K562 (cell line): ENCODE measurements around the gene PYY. TPM values are rescaled to one million over a fixed set of nuclear protein-coding genes. Genes with fewer than 3 reads are reported as not detected.

Source experiments
- CREB1 ChIP-seq, 2 experiments: sonication (generic) in 1 of 2; formaldehyde crosslinking in 1 of 2; IDR thresholded peaks; 2 replicates each; pipeline versions ENCODE4 v1.6.1 to v1.8.0; 2012 to 2022; ENCODE audit warnings: inconsistent platforms in 1 of 2, mild to moderate bottlenecking in 1 of 2, missing genetic modification reagents in 1 of 2, moderate library complexity in 1 of 2
- CTBP1 ChIP-seq: fragments of 450-650 bp; IDR thresholded peaks from 2 replicates; pipeline ENCODE4 v1.6.1; 2016; ENCODE audit warnings: borderline replicate concordance
- DEAF1 ChIP-seq: fragments of 450-650 bp; formaldehyde crosslinking; IDR thresholded peaks from 2 replicates; pipeline ENCODE4 v1.4.0; 2020; ENCODE audit warnings: mild to moderate bottlenecking, moderate library complexity
- FOXK2 ChIP-seq, 2 experiments: fragments of 450-650 bp; IDR thresholded peaks in 1 of 2; conservative IDR thresholded peaks in 1 of 2; 2 replicates each; pipeline ENCODE4 v1.6.1; 2016; ENCODE audit warnings: low read depth in 2 of 2, mild to moderate bottlenecking in 1 of 2
- FOXO4 ChIP-seq: fragments of 450-650 bp; formaldehyde crosslinking; IDR thresholded peaks from 2 replicates; pipeline ENCODE4 v1.4.0; 2020; ENCODE audit warnings: mild to moderate bottlenecking, moderate library complexity
- MAFG ChIP-seq: fragments of 450-650 bp; conservative IDR thresholded peaks from 2 replicates; pipeline ENCODE4 v1.6.1; 2016; ENCODE audit warnings: missing genetic modification characterization, missing compliant biosample characterization
- RAD21 ChIP-seq, 2 experiments: fragments of 250-450 bp in 1 of 2; fragments of 450-650 bp in 1 of 2; sonication (Bioruptor Pico) in 1 of 2; formaldehyde crosslinking in 1 of 2; IDR thresholded peaks in 1 of 2; conservative IDR thresholded peaks in 1 of 2; 2 replicates each; pipeline versions ENCODE4 v1.4.0 to v1.8.0; 2020 to 2022; ENCODE audit warnings: mild to moderate bottlenecking in 2 of 2, moderate library complexity in 1 of 2
- SAP30 ChIP-seq: fragments of 200-600 bp; sonication (generic); IDR thresholded peaks from 2 replicates; pipeline ENCODE4 v1.6.1; 2012; ENCODE audit warnings: borderline replicate concordance, low read depth, mild to moderate bottlenecking, moderate library complexity, low read length, control low read depth, inconsistent platforms; ENCODE audit not compliant: insufficient read depth, poor library complexity, severe bottlenecking
- TEAD2 ChIP-seq: fragments of 450-650 bp; IDR thresholded peaks from 2 replicates; pipeline ENCODE4 v1.6.1; 2016; ENCODE audit warnings: missing genetic modification characterization, control low read depth, missing compliant biosample characterization
- THRAP3 ChIP-seq: fragments of 450-650 bp; IDR thresholded peaks from 2 replicates; pipeline ENCODE4 v1.6.1; 2016; ENCODE audit warnings: mild to moderate bottlenecking, inconsistent platforms, borderline replicate concordance
- TOE1 ChIP-seq, 2 experiments: fragments of 450-650 bp in 1 of 2; sonication (generic) in 1 of 2; formaldehyde crosslinking in 1 of 2; IDR thresholded peaks; 2 replicates each; pipeline versions ENCODE4 v1.7.1 to v1.8.0; 2016 to 2022; ENCODE audit warnings: borderline replicate concordance in 2 of 2, mild to moderate bottlenecking in 2 of 2, antibody characterized with exemption in 1 of 2, inconsistent platforms in 1 of 2, low read depth in 1 of 2, missing genetic modification reagents in 1 of 2, moderate library complexity in 1 of 2
- TRIM24 ChIP-seq, 2 experiments: fragments of 450-650 bp; IDR thresholded peaks; 2 replicates each; pipeline ENCODE4 v1.6.1; 2016
- ZBED1 ChIP-seq: IDR thresholded peaks from 2 replicates; pipeline ENCODE4 v1.6.1; 2014
- ZC3H4 ChIP-seq: sonication (generic); formaldehyde crosslinking; IDR thresholded peaks from 2 replicates; pipeline ENCODE4 v1.9.0; 2021; ENCODE audit warnings: missing genetic modification reagents, borderline replicate concordance
- ZFP1 ChIP-seq: fragments of 450-650 bp; formaldehyde crosslinking; IDR thresholded peaks from 2 replicates; pipeline ENCODE4 v1.4.0; 2020; ENCODE audit warnings: mild to moderate bottlenecking, mixed read lengths
- ZNF121 ChIP-seq: sonication (generic); formaldehyde crosslinking; conservative IDR thresholded peaks from 2 replicates; pipeline ENCODE4 v1.8.0; 2022; ENCODE audit warnings: missing genetic modification reagents
- ZNF197 ChIP-seq: fragments of 200-800 bp; sonication (Bioruptor generic); IDR thresholded peaks from 2 replicates; pipeline ENCODE4 v1.6.1; 2016; ENCODE audit warnings: low read depth, missing genetic modification characterization, missing compliant biosample characterization
- ZNF224 ChIP-seq: sonication (generic); formaldehyde crosslinking; IDR thresholded peaks from 2 replicates; pipeline ENCODE4 v1.8.0; 2022; ENCODE audit warnings: mild to moderate bottlenecking, missing genetic modification reagents
- ZNF668 ChIP-seq: fragments of 250-450 bp; sonication (Bioruptor Pico); IDR thresholded peaks from 2 replicates; pipeline ENCODE4 v1.8.0; 2022; ENCODE audit warnings: mild to moderate bottlenecking, inconsistent platforms
- polyA plus RNA-seq, 8 experiments: library from polyadenylated mRNA; depleted of rRNA in 4 of 8; stranded (reverse) in 5 of 8; unstranded in 3 of 8; fragments of >200 nt; fragmentation: Nextera tagmentation in 2 of 8; fragmentation: Illumina TruSeq in 1 of 8; extraction: Ambion mirVana in 2 of 8; extraction: Trizol in 1 of 8; gene quantifications; 2 replicates each; pipeline versions ENCODE4 v1.2.1 to v1.2.3, GENCODE V29; 2011 to 2014; ENCODE audit warnings: inconsistent platforms in 1 of 8, missing spikeins in 1 of 8
- total RNA-seq, 7 experiments: library from RNA; depleted of rRNA in 6 of 7; stranded (reverse); fragments of >200 nt in 6 of 7; fragmentation: Illumina TruSeq in 2 of 7; extraction: Trizol in 2 of 7; gene quantifications; 2 replicates each; pipeline versions ENCODE4 v1.2.1 to v1.2.3, GENCODE V29; 2011 to 2021; ENCODE audit warnings: low replicate concordance in 1 of 7
- TF ChIP-seq, protein P1 (sequence below): fragments of 150-350 bp; IDR thresholded peaks from 2 replicates; pipeline ENCODE4 v1.6.1; 2014; ENCODE audit warnings: low read depth, mild to moderate bottlenecking, low read length, borderline replicate concordance

Gene PYY
- total and polyA plus RNA-seq, 9 of the 15 experiments (the other 6 are each of a cell fraction or from before 2014, with no cell fraction given): not detected

GRCh38 chr17:43983515-43984411 lies 30.0 kb upstream of the PYY start (continued):
- TF ChIP-seq TOE1 (IDR thresholded peaks at IDR 0.05; ENCODE audit: borderline replicate concordance) (no peak; the same call in 1 of the 2 replicates), TOE1 (CRISPR knock-in tag; IDR thresholded peaks at IDR 0.05; ENCODE audit: borderline replicate concordance, low read depth) (no peak), ZNF224 (CRISPR knock-in tag) (no peak; the same call in 1 of the 2 replicates), TEAD2 (tag) (no peak), MAFG (no peak), FOXK2 (conservative IDR thresholded peaks at IDR 0.05 in 1 of 2, IDR thresholded peaks at IDR 0.05 in 1 of 2; ENCODE audit: low read depth in 2 of 2) (no peak; a peak in 1 of 4 replicates), THRAP3 (no peak), TRIM24 (IDR thresholded peaks at IDR 0.05) (peak in 1 of 2 experiments; percentile 53; a peak in 2 of 4 replicates), ZNF197 (CRISPR knock-in tag) (no peak), CREB1 (IDR thresholded peaks at IDR 0.05) (peak; percentile 86; the same call in 1 of the 2 replicates), CREB1 (CRISPR knock-in tag; IDR thresholded peaks at IDR 0.05) (peak; percentile 82), ZBED1 (no peak), ZC3H4 (CRISPR knock-in tag) (no peak), RAD21 (CRISPR knock-in tag; conservative IDR thresholded peaks at IDR 0.05 in 1 of 2, IDR thresholded peaks at IDR 0.05 in 1 of 2) (peak in 1 of 2 experiments; percentile 22; a peak in 1 of 4 replicates), ZNF121 (no peak), ZFP1 (CRISPR knock-in tag) (no peak), ZNF668 (CRISPR knock-in tag) (no peak), FOXO4 (CRISPR knock-in tag) (no peak), CTBP1 (peak; percentile 89), DEAF1 (CRISPR knock-in tag) (no peak), SAP30 (no peak)
- TF ChIP-seq, protein P1, sequence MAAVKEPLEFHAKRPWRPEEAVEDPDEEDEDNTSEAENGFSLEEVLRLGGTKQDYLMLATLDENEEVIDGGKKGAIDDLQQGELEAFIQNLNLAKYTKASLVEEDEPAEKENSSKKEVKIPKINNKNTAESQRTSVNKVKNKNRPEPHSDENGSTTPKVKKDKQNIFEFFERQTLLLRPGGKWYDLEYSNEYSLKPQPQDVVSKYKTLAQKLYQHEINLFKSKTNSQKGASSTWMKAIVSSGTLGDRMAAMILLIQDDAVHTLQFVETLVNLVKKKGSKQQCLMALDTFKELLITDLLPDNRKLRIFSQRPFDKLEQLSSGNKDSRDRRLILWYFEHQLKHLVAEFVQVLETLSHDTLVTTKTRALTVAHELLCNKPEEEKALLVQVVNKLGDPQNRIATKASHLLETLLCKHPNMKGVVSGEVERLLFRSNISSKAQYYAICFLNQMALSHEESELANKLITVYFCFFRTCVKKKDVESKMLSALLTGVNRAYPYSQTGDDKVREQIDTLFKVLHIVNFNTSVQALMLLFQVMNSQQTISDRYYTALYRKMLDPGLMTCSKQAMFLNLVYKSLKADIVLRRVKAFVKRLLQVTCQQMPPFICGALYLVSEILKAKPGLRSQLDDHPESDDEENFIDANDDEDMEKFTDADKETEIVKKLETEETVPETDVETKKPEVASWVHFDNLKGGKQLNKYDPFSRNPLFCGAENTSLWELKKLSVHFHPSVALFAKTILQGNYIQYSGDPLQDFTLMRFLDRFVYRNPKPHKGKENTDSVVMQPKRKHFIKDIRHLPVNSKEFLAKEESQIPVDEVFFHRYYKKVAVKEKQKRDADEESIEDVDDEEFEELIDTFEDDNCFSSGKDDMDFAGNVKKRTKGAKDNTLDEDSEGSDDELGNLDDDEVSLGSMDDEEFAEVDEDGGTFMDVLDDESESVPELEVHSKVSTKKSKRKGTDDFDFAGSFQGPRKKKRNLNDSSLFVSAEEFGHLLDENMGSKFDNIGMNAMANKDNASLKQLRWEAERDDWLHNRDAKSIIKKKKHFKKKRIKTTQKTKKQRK: no peak
